Right lobe of liver (tissue), 4 donors: ENCODE results near the gene LMAN2L.

Source experiments
- POLR2A ChIP-seq: fragments of 450-650 bp; IDR thresholded peaks from one replicate; pipeline ENCODE4 v1.6.1; 2017; ENCODE audit warnings: antibody characterized with exemption, mild to moderate bottlenecking
- TF ChIP-seq, protein P1 (sequence below), 4 donors: fragments of 200-600 bp in 3 of 4; fragments of 450-650 bp in 1 of 4; IDR thresholded peaks; one replicate each; pipeline versions ENCODE4 v1.5.1 to v1.8.0; 2016 to 2022; ENCODE audit warnings: antibody characterized with exemption in 4 of 4, mild to moderate bottlenecking in 2 of 4
- donor health status: DM: no; HTN: no; CAD: no.
- donor health status: DM: no; HTN: no; CAD: no.
- donor health status: DM: no; HTN: yes; CAD: no.

DNA sequence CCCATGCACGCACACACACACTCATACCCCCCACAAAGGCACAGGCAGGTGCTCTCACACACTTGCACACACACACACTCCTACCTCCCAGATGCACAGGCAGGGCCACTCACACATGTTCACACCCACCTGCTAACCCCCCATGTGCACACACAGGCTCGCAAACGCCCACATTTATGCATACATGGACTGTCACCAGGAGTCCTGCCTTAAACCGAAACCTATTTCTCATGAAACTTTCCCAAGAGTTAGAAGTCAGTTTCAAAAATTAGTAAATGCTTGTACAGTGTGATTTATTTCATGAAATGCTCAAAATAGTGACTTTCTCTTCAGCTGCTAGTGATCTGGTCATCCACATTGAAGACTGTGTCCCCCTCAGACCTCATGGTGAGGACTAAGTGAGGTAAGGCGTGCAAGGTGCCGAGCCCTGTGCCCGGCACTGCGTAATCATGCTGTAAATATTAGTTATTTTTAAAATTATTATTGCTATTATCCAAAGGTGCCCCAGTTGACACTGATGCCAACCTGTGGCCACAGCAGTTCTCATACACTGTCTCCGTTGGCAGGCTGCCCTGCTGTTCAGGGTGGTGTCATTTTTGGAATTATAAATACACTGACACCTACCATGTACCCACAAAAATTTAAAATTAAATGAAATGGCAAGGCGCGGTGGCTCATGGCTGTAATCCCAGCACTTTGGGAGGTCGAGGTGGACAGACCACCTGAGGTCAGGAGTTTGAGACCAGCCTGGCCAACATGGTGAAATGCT is 33.2 kb upstream of the LMAN2L start:
- TF ChIP-seq, protein P1, sequence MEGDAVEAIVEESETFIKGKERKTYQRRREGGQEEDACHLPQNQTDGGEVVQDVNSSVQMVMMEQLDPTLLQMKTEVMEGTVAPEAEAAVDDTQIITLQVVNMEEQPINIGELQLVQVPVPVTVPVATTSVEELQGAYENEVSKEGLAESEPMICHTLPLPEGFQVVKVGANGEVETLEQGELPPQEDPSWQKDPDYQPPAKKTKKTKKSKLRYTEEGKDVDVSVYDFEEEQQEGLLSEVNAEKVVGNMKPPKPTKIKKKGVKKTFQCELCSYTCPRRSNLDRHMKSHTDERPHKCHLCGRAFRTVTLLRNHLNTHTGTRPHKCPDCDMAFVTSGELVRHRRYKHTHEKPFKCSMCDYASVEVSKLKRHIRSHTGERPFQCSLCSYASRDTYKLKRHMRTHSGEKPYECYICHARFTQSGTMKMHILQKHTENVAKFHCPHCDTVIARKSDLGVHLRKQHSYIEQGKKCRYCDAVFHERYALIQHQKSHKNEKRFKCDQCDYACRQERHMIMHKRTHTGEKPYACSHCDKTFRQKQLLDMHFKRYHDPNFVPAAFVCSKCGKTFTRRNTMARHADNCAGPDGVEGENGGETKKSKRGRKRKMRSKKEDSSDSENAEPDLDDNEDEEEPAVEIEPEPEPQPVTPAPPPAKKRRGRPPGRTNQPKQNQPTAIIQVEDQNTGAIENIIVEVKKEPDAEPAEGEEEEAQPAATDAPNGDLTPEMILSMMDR (IDR thresholded peaks at IDR 0.05): no peak
- TF ChIP-seq POLR2A: no peak
